Medulla oblongata (tissue), 1 donor: ENCODE data around the gene HPGDS.
"Not testable (repeated sequence)": the region's sequence is repeated elsewhere in the genome, so short reads cannot be mapped to it uniquely, and the experiment has no call there.

Source experiments
- DNase-seq: peaks from one replicate; pipeline ENCODE4 v3.0.0-alpha.2; 2015; ENCODE audit errors: extremely low spot score

Gene HPGDS

DNA sequence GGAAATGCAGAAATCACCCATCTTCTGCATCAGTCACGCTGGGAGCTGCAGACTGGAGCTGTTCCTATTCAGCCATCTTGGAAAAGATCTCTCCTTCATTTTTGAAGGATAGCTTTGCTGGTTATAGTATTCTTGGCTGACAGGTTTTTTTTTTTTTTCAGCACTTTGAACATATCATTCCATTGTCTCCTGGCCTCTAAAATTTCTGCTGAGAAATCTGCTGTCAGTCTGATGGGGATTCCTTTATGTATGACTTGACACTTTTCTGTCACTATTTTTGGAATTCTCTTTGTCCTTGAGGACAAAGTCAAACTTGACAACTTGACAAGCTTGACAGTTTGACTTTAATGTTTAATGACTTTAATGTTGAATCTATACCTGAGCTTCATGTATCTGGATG lies 16.8 kb downstream of the HPGDS start:
- DNase-seq: no peak

DNA sequence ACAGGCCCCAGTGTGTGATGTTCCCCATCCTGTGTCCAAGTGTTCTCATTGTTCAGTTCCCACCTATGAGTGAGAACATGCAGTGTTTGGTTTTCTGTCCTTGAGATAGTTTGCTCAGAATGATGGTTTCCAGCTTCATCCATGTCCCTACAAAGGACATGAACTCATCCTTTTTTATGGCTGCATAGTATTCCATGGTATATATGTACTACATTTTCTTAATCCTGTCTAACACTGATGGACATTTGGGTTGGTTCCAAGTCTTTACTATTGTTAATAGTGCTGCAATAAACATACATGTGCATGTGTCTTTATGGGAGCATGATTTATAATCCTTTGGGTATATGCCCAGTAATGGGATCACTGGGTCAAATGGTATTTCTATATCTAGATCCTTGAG lies 22.7 kb downstream of the HPGDS start:
- DNase-seq: not testable (repeated sequence)

DNA sequence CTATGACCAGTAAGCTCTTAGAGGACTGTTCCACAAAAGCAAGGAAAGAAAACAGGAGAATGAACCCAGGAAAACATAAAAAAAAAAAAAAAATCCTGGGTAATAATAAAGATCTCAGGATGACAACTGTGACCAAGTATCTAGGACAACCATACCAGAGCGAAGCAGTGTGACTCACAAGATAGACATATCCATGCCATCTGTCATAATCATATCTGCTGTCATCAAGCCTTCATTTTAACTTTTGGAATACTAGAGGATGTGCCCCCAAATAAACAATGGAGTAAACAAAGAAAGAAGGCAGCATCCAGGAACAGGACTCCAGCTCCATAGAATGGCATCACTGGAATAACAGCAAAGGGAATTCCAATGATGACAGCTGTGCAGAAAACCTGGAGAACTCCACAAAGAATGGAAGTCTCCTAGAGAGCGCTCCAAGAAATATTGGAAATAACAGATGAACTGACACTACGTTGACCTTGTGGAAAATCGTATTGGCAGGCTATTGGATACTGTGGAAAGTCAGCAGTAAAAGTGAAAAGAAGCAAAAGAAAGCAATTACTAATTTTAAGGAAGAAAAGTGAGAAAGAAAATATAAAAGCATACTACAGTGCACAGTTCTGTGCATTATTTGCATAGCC lies 35.3 kb downstream of the HPGDS start:
- DNase-seq: no peak

DNA sequence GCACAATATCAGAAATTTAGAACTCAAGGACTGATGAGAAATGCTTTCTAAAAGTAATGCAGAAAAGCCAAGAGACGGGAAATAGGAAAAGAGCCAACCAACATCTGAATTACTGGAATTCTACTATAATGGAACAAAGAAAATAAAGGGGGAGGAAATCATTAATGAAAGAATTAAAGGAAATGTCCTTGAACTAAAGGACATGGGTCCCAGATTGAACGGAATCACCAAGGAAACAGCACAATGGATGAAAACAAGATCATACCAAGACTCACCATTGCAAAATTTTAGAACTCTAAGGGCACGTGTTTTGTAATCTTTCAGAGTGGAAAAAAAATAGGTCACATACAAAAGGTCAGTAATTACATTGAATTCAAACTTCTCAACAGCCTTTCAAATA lies 35.9 kb downstream of the HPGDS start:
- DNase-seq: no peak

DNA sequence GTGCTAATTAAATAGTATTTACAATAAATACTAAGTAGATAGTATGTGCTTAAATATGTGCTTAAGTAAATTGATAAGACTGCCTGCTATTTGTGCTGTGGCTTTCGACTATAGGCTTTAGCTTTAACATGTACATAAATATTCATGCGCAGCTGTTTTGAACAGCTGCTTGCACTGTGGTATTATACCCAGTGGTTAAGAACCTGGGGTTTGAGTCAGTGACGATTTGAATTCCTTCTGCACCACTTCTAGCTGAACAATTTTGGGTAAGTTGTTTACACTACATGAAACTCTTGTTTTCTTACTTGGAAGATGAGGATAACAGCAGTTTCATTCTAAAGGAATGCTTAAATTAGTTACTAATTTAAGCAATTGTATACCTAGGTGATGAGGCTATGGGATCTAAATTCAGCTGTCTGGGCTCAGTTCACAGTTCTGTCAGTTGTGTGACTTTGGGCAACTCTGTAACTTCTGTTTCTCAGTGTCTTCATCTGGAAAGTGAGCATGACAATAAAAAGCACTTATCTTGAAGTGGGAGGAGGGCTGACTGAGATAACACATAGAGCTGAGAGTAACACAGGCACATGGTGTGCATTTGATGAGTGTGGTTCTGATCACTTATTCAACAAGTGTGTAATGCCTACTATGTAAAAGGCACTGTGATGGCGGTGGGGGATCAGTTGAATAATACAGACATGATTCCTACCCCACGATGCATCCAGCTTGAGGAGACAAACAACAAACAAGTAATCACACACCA lies 37.0 kb downstream of the HPGDS start:
- no peak for DNase-seq

DNA sequence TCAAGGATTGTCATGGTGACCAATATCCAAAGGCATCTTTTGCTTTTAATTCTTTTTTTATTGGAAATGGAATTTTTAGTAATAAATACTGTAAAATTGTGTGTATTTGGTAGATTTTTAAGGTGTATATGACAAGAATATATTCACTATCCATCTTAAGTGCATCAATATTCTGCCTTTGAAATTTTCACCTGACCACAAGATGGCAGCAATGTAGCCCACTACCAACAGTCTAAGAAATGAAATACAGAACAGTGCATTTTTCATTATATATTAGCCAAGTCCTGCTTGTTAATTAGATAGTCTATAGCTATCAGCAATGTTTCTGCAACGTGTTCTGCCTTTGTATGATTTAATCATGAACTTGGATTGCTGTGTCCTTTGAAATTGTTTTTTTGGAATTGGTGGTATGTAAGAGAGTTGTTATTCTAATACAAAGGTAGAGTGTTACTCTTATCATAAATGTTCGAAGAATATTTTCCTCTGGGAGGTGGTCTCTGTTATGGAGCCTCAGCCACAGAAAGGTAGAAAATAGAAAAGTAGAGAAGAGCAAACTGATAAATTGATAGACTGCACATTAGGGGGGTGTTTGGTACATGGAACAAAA lies 38.2 kb downstream of the HPGDS start:
- DNase-seq: peak; percentile 28

DNA sequence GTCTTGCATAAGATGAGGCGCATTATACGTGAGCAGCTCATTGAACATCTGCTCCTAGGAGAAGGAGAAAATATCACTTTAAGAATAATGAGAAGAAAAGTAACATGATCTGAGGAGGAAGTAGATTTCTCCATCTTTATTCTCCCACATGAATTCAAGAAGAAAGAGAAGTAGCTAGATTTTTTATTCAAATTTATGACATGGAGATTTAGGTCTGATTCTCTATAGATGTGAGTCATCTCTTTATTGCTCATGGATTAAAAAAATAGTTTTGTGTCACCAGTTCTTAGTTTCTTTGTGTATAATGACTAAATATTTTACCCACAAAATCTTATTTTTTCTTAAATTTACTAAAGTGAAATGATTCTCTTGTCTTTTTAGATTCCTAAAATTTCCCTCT lies 40.4 kb downstream of the HPGDS start:
- no peak for DNase-seq

DNA sequence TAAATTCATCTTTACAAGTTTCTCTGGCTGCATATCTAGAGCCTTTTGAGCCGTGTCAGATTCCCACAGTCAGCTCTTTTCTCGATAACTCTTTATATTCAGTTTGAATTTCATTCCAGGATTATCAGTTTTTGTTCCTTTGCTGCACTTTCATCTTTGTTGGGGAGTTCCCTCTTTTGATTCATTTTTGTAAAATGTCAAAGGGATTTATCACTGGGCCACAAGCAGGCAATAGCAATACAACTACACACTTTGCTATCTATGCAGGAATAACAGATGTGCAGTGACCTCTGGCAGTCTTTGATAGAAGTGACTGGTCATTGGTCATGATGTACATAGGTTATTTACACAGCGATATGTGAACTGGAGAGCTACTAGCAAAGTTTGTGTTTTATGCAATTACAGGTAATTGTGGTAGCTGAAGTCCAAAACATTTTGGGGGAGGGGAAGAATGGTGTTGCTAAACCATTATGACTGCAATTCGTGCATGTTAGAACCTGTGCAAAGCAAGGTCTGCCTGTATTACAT lies 43.8 kb downstream of the HPGDS start:
- DNase-seq: no peak

DNA sequence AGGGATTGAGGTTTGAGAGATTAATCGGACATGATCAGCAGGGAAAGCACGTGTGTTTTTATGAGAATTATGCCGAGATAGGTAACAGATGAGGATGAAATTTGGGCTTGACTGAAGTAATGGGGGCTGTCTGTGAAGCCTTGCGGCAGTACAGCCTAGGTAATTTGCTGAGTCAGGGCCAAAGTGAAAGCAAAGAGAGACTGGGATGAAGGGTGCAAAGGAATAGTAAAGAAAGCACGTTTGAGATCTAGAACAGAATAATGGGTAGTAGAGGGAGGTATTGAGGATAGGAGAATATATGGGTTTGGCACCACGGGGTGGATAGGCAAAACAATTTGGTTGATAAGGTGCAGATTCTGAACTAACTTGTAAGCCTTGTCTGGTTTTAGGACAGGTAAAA lies 47.2 kb downstream of the HPGDS start:
- DNase-seq: not testable (repeated sequence)

DNA sequence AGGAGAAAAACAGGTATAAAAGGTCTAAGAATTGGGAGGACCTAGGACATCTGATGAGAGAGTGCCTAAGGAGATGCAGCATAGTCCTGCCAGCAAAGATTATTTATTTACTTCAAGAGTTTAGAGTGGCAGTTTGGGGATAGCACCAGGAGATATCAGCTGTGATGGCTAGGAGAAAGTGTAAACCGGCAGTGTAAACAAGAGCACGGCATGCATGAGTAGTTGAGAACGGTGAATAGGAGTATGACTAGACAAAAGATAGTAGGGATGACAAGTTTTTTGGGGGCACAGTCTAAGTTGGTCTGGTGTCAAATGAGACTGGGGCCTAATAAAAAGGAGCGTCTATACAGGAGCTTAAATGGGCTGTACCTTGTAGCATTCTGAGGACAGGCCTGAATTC lies 48.7 kb downstream of the HPGDS start:
- not testable (repeated sequence) for DNase-seq

DNA sequence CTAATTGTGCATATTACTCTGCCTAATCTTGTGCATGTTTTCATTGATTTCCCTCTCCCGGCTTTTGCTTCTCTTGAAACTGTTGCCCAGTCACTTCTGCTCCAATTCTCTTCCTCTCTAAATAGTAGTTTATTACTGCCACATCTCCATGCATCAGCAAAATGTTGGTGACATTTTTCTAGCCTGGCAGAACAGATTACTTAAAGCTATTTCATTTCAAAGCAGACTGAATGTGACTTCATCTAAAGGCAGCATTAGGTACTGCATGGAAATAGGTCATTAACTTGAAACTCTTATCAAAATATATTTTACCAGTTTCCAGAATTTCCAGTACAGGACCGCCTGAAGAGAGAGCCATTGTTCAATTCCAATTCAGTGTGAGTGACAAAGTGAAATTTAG lies 52.4 kb downstream of the HPGDS start:
- no peak for DNase-seq

DNA sequence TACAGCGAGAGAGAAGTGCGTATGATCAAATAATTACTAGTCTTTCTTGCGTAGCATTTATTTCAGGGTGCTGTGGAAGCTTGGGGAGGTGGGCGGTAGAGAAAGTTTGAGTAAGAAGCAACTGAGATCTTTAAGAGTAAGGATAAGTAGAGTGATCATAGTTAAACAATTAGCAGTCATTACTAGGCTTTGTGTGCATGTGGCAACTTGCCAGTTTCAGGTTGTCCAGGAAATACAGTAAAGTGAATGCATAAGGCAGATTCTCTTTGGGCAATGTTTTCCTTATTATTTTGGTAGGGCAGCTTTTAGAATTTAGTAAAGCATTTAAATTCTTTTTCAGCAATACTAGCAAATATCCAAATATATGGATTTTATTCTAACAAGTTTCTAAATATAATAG lies 57.0 kb downstream of the HPGDS start:
- DNase-seq: no peak

DNA sequence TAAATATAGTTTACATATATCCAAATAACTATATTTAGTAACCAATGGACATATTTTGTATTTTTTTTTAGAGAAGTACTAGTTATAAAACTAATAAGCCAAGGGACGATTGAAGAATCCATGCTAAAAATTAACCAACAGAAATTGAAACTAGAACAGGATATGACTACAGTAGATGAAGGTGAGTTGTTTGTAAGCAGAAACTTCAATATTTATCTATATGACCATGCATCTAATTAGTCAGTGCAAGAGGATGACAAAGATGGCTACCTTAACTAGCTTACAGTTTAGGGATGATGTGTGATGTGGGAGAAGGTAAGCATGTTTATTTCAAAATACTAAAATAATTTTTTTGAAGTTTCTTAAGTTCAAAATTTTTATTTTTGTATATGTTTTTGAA lies 57.7 kb downstream of the HPGDS start:
- DNase-seq: no peak

DNA sequence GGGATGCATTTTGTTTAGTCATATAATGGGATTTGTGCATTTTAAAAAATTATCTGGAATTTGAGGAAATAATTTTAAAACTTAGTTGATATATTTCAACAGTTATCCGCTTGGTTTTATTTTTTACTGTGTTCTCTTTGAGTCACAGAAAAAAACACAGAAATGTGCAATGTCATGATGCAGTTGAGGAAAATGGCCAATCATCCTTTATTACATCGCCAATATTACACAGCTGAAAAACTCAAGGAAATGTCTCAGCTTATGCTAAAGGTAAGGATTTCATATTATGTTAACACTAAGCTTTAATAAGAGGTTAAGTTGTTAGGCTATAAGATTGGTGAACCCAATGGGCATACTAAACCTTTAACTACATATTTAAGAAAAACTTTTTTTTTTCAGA lies 63.9 kb downstream of the HPGDS start:
- no peak for DNase-seq

DNA sequence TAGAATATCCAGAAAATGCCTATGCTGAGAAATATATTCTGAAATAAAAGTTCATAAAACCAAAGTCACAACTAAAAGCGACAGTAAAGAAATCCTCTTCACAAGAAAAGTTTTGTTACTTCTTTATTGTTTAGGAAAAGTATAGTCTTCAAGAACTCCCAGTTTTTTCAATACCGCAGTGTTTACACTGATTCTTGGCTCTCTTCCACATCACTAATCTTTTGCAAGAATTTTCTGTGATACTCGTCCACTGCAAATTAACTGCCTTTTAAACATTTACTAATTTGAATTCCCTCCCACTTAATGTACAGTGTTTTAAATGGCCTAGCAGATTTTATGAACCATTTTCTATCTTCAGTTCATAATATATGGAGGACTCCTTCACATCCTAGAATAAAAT lies 65.1 kb downstream of the HPGDS start:
- DNase-seq: no peak

DNA sequence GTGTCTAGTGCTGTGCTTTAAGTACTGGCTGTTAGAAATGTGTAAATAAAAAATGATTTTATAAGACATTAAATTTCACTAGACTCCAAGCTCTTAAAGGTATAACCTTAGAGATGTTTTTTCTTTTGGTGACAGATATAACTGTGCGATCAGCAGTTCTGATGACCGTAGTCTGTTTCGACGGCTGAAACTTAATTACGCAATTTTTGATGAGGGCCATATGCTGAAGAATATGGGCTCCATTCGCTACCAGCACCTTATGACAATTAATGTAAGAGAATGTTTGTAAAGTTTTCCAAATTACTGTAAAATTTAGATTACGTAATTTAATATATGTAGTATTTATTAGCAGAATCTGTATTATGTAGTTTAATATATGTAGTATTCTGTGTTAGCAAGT lies 66.4 kb downstream of the HPGDS start:
- DNase-seq: no peak

DNA sequence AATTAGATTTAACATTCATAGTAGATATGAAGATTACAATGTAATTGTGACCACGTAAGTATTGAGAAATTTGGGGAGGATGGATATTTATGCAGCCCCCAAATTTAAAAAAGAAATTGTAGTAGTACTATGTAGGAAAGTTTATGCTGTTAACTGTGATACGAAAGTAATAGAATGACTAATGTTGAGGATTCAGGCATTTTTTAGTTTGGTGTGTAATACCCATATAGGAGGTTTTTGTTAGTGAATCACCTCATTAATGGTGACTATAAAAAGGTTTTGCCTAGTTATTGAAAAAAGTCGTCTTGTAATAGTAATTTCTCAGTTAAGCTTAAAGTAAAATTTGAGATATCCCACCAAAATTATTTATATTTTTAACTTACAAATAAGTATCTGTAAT lies 67.7 kb downstream of the HPGDS start:
- no peak for DNase-seq

DNA sequence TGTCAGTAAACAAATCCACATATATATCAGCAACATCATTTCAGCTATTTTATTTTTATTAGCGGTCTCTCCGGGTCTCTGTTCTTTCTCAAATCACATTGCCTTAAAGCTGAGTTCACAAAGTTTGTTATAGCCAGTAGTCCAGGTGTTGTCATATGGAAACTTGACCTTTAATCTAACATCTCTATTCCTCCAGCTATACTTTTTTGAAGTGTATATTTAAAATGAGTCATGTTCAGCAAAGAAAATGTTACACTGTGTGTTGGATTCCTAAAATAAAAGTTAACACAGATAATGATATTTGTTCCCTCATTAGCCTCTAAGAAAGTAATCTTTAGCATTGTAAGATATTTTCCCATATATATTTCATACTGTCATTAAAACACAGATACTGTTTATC lies 71.4 kb downstream of the HPGDS start:
- no peak for DNase-seq

DNA sequence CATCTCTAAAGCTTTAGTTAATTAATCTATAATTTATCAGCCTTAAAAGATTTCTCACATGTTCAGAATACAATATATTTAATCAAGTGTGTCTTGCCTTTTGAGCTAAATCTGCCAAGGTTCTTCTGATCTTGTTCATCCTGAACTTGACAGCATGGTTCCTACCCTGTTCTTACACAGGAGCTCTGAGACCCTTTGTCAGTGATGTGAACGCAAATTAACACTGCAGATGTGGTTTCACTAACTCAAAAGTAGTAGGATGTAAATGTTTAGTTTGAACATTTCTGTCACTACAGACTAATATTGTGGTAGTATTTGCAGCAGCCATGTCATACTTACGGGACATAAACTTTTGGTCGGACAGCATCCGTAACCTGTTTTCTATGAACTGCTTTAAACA lies 75.6 kb downstream of the HPGDS start:
- DNase-seq: no peak

DNA sequence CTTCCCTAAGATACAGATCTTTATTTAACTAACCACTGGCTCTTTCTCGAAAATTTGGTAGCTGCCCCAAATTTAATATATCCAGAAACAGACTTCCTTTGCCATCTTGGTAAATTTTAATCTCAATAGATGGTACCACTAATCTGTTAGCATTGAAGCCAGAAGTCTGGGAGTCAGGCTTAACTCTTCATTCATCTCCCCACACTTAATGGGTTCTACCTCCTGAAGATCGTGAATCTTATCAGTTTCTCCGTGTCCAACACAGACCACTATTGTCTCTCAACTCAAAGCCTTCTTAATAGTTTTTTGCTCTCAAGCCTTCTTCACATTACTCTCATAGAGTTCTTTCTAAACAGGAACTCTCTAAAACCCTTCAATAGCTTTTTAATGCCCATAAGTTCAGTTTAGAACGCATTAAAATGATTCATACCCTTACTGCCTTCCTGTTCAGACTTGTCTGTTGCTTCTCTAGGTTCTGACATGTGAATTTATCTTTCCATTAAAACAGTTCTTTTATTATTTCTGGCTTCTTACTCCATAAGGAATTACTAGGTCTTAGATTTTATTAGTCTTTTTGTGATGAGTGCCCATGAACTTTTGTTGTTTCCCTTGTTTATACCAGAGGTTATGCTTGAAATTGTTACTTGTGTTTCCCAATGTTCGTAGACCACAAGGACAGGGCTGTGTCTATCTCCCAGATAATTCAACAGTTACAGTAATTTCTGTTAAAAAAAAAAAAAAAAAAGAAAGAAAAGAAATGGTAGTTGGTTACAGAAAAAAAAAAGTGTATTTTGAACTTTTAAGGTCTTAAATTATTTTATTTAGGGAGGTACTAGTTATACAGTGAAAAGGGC lies 80.2 kb downstream of the HPGDS start:
- DNase-seq: no peak

DNA sequence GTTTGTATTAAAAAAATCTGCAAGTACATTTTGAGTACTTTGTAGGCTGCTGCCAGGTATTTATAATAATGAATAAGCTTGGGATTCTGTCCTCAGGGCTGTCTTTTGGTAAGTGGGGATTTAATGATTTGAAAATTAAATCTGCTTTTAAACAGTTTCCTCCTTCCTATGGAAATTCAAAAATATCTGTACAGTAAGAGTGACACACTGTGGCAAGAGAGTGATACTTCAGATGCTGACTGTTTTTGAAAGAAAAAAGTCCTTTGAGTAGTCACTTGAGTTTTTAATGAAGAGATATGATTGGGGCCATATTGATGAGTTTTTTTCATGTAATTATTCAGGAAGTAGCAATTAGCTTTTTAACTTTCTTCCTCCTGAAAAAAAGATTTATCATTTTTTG lies 85.8 kb downstream of the HPGDS start:
- no peak for DNase-seq

DNA sequence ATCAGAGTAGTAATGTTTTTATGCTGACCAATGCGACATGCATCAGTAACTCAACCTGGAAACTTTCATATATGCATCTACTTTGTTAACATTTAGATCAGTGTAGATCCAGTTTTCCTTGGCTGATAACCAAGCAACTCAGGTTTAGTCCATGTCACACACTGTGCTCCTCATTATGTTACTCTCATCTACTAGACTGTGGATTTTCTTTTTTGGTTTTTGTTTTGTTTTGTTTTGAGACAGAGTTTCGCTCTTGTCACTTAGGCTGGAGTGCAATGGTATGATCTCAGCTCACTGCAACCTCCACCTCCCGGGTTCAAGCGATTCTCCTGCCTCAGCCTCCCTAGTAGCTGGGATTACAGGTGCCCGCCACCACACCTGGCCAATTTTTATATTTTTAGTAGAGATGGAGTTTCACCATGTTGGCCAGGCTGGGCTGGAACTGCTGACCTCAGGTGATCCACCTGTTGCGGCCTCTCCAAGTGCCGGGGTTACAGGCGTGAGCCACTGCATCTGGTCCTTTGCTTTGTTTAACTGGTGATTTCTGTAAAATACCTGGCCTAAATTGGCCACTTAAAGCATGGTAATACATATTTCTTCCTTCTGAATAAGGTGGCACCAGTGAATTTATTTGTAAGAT lies 86.4 kb downstream of the HPGDS start:
- no peak for DNase-seq
